Endothelial cell (in vitro differentiated cells): Measurements from ENCODE around the gene ADCY3. TPM values are rescaled to one million over a fixed set of nuclear protein-coding genes. Genes with fewer than 3 reads are reported as not detected.

ENCODE experiments used
- DNase-seq: peaks from one replicate; pipeline ENCODE4 v3.0.0; 2021; ENCODE audit warnings: low spot score
- H3K27ac Mint-ChIP-seq: one replicate; pipeline ENCODE4 v1.8.0; 2021; ENCODE audit warnings: mixed read lengths, inconsistent platforms; ENCODE audit not compliant: unreplicated experiment
- H3K27me3 Mint-ChIP-seq: one replicate; pipeline ENCODE4 v1.8.0; 2021; ENCODE audit warnings: mild to moderate bottlenecking, moderate library complexity, mixed read lengths, inconsistent platforms; ENCODE audit not compliant: unreplicated experiment
- H3K36me3 Mint-ChIP-seq: one replicate; pipeline ENCODE4 v1.8.0; 2021; ENCODE audit warnings: mild to moderate bottlenecking, low read depth, mixed read lengths, inconsistent platforms; ENCODE audit not compliant: unreplicated experiment
- H3K4me1 Mint-ChIP-seq: one replicate; pipeline ENCODE4 v1.8.0; 2021; ENCODE audit warnings: mild to moderate bottlenecking, mixed read lengths, inconsistent platforms; ENCODE audit not compliant: unreplicated experiment
- H3K4me3 Mint-ChIP-seq: one replicate; pipeline ENCODE4 v1.8.0; 2021; ENCODE audit warnings: mild to moderate bottlenecking, mixed read lengths, inconsistent platforms; ENCODE audit not compliant: unreplicated experiment
- H3K9me3 Mint-ChIP-seq: one replicate; pipeline ENCODE4 v1.8.0; 2021; ENCODE audit warnings: mixed read lengths, inconsistent platforms; ENCODE audit not compliant: unreplicated experiment
- total RNA-seq: library from RNA; stranded (reverse); fragmentation: NEBNext Ultra II Directional; extraction: Animal tissue kit (Norgen Biotek cat#: 25700); gene quantifications from one replicate; pipeline ENCODE4 v1.2.1, GENCODE V29; 2021; ENCODE audit not compliant: unreplicated experiment
- TF ChIP-seq, protein P1 (sequence below): fragments of 200-600 bp; sonication (generic); IDR thresholded peaks from one replicate; pipeline ENCODE4 v1.5.0; 2021; ENCODE audit warnings: antibody characterized with exemption; ENCODE audit not compliant: unreplicated experiment

ADCY3 gene
- total RNA-seq, 1 donor from 2014 or later, result 88.0 TPM

DNA sequence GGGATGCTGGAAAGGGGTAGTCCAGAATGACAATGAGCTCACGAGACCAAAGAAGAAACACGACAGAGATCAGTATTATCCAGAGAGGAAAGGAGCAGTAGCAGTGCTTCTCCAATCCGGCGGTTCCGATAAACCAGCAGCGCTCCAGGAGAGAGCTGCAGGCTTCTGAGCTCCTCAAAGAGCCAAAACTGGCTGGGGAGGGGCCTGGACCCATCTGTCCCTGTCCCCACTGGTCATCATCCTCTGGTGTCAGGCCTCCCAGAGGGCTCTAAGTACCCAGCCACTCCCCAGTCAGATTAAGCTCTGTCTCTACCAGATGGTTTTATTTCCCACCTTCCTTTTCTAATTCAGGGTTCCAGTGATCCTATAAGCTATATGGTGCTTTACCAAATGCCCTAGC lies 28.5 kb upstream of the ADCY3 start:
- no peak overlapping the region for H3K27ac Mint-ChIP-seq
- no peaks in the 10 kb centered on the region for H3K9me3 Mint-ChIP-seq
- DNase-seq, result no peak
- H3K36me3 Mint-ChIP-seq, result peaks cover 21% of the 10 kb centered on the region
- TF ChIP-seq, protein P1, sequence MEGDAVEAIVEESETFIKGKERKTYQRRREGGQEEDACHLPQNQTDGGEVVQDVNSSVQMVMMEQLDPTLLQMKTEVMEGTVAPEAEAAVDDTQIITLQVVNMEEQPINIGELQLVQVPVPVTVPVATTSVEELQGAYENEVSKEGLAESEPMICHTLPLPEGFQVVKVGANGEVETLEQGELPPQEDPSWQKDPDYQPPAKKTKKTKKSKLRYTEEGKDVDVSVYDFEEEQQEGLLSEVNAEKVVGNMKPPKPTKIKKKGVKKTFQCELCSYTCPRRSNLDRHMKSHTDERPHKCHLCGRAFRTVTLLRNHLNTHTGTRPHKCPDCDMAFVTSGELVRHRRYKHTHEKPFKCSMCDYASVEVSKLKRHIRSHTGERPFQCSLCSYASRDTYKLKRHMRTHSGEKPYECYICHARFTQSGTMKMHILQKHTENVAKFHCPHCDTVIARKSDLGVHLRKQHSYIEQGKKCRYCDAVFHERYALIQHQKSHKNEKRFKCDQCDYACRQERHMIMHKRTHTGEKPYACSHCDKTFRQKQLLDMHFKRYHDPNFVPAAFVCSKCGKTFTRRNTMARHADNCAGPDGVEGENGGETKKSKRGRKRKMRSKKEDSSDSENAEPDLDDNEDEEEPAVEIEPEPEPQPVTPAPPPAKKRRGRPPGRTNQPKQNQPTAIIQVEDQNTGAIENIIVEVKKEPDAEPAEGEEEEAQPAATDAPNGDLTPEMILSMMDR, result no peak
- peaks cover 2% of the 10 kb centered on the region for H3K4me1 Mint-ChIP-seq
- H3K4me3 Mint-ChIP-seq, result no peak overlapping the region
- no peaks in the 10 kb centered on the region for H3K27me3 Mint-ChIP-seq

DNA sequence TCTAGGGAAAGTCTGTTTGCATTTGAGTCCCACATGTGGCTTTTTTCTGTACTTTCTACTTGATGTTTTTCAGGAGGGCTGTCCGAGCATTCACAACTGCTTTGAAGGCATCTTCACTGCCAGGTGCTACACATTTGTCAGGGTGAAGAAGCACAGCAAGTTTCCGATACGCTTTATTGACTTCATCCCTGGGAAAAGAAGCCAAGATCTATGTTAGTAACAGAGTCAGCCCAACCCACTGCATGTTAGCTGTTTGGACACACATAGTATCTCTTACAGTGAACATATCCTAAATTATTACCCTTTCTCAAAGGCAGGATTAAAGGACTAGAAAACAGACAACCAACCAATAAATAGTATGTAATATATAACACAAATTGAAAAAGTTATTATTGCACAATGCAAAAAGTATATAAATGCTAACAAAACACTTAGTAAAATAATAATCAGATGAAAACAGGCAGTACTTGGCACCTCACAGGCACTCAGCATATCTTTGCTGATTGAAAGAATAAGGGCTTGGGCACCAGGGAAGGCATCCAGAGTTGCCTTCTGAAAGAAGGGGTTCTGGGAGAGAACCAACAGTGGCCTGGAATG lies 27.6 kb upstream of the ADCY3 start:
- TF ChIP-seq, protein P1, result no peak
- no peaks in the 10 kb centered on the region for H3K27me3 Mint-ChIP-seq
- DNase-seq, result no peak
- no peak overlapping the region for H3K27ac Mint-ChIP-seq
- peaks cover 21% of the 10 kb centered on the region for H3K36me3 Mint-ChIP-seq
- no peaks in the 10 kb centered on the region for H3K9me3 Mint-ChIP-seq
- peaks cover 2% of the 10 kb centered on the region for H3K4me1 Mint-ChIP-seq
- no peak overlapping the region for H3K4me3 Mint-ChIP-seq

DNA sequence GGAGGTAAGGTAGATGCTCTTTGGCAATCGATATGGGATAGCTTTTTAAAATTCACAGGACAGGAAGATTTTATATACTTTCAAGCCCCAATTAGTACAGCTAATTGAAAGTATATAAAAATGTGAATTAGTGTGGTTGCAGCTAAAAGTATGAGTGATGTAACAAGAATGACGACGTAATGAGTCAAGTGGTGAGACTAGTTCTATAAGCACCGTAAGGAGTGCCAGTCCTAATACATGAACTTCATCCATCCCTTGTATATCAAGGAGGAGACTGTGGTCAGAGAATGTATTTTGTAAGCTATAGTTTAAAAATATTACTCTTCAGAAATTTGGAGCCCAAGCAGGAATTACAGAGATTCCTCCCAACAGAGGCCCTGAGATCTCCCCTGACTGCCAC lies 25.9 kb upstream of the ADCY3 start:
- H3K27me3 Mint-ChIP-seq, result no peaks in the 10 kb centered on the region
- DNase-seq, result no peak
- H3K36me3 Mint-ChIP-seq, result peaks cover 17% of the 10 kb centered on the region
- peak overlapping the region; percentile 14 for H3K4me3 Mint-ChIP-seq
- no peak overlapping the region for H3K27ac Mint-ChIP-seq
- TF ChIP-seq, protein P1, result no peak
- H3K4me1 Mint-ChIP-seq, result peaks cover 2% of the 10 kb centered on the region
- H3K9me3 Mint-ChIP-seq, result no peaks in the 10 kb centered on the region

DNA sequence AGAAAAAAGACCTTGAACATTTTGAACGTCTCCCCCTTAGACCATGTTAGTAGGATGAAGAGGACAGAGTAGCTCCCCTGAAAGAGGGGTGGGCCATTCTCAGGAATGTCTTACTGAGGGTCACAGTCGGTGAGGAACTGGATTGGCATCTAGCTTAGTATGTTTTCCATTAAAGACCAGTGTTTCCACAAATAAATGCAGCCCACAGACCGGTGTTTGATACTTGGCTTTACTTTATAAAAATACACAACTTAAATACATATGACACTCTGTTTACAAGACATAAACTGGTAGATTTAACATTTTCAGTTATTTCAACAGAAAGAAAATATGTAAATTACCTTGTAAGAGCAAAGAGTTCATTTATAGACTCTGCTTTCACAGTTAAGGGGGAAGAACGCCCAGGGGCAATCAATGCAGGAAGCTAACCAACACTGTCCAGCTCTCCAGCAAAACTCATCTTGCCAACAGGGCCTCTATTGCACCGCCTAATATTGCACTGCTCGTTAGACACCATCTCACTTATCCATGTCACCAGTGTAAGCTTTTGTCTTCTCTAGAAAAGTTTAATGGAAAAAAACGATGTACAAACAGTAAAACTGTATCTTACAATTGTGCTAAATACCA lies 23.5 kb upstream of the ADCY3 start:
- Mint-ChIP-seq H3K36me3 (peaks cover 13% of the 10 kb centered on the region), H3K27ac (no peak overlapping the region), H3K9me3 (no peaks in the 10 kb centered on the region), H3K4me1 (peaks cover 2% of the 10 kb centered on the region), H3K4me3 (no peak overlapping the region), H3K27me3 (no peaks in the 10 kb centered on the region)
- TF ChIP-seq, protein P1, result no peak
- no peak for DNase-seq

DNA sequence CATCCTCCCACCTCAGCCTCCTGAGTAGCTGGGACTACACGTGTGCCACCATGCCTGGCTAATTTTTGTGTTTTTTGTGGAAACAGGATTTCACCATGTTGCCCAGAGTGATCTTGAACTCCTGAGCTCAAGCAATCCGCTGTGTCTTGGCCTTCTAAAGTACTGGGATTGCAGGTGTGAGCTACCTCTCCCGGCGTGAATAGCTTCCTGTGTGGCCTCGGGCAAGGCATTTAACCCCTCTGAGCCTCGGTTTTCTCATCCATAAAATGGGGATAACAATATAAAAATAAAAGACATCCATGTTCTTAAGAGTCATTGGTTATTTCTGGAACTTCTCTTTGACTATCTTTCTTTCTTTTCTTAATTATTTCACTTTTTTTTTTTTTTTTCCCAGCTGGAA lies 19.3 kb upstream of the ADCY3 start:
- TF ChIP-seq, protein P1, result no peak
- H3K9me3 Mint-ChIP-seq, result no peaks in the 10 kb centered on the region

More for the DNA sequence above, 19.3 kb upstream of the ADCY3 start:
- H3K27me3 Mint-ChIP-seq, result no peaks in the 10 kb centered on the region
- no peak for DNase-seq
- no peaks in the 10 kb centered on the region for H3K4me1 Mint-ChIP-seq
- H3K36me3 Mint-ChIP-seq, result no peaks in the 10 kb centered on the region
- no peak overlapping the region for H3K4me3 Mint-ChIP-seq
- H3K27ac Mint-ChIP-seq, result no peak overlapping the region
